Renal pelvis (tissue), 12 donors: Measurements from ENCODE around the gene SZRD1. TPM values are rescaled to one million over a fixed set of nuclear protein-coding genes. Genes with fewer than 3 reads are reported as not detected.
"Not testable (repeated sequence)": the region's sequence is repeated elsewhere in the genome, so short reads cannot be mapped to it uniquely, and the experiment has no call there.

Experiments used
- DNase-seq: peaks from one replicate; pipeline ENCODE4 v3.0.0-alpha.2; 2013
- long read RNA-seq, 16 experiments: transcript quantifications; one replicate each; lab custom pipeline, GENCODE V29; 2026
- polyA plus RNA-seq, 3 donors: library from polyadenylated mRNA; unstranded; fragments of 120-200 nt; gene quantifications; one replicate each; pipeline ENCODE4 v1.2.1, GENCODE V29; 2013; ENCODE audit not compliant: insufficient read length in 3 of 3

Gene SZRD1
- polyA plus RNA-seq = 100 to 1,000 TPM in 2 of 3 donors, 10 to 100 TPM in 1; 99.9 to 121 (median 112) TPM
- long read RNA-seq, donor 1, transcript SZRD1-201 (4 exons, 3,636 nt) = minor isoform, 16 of 90 reads
- long read RNA-seq, donor 1, transcript SZRD1-210 (3 exons, 3,401 nt) = minor isoform, 19 of 90 reads
- long read RNA-seq, donor 1, transcript SZRD1-202 (3 exons, 3,447 nt) = major isoform, 23 of 90 reads
- long read RNA-seq, donor 1, partial matches to known transcripts = 29 of 90 reads
- long read RNA-seq, donor 1, other reads (novel, unspliced or antisense) = 0 of 90 reads
- long read RNA-seq, donor 2, transcript SZRD1-210 (3 exons, 3,401 nt) = minor isoform, 24 of 169 reads
- long read RNA-seq, donor 2, transcript SZRD1-201 (4 exons, 3,636 nt) = minor isoform, 20 of 169 reads
- long read RNA-seq, donor 2, transcript SZRD1-202 (3 exons, 3,447 nt) = major isoform, 40 of 169 reads
- long read RNA-seq, donor 2, transcript SZRD1-203 (4 exons, 892 nt) = minor isoform, 14 of 169 reads
- long read RNA-seq, donor 2, partial matches to known transcripts = 71 of 169 reads
- long read RNA-seq, donor 2, other reads (novel, unspliced or antisense) = 0 of 169 reads
- long read RNA-seq, donor 3, transcript SZRD1-201 (4 exons, 3,636 nt) = minor isoform, 14 of 76 reads
- long read RNA-seq, donor 3, transcript SZRD1-210 (3 exons, 3,401 nt) = minor isoform, 17 of 76 reads
- long read RNA-seq, donor 3, transcript SZRD1-202 (3 exons, 3,447 nt) = major isoform, 20 of 76 reads
- long read RNA-seq, donor 3, partial matches to known transcripts = 22 of 76 reads
- long read RNA-seq, donor 3, other reads (novel, unspliced or antisense) = 0 of 76 reads
- long read RNA-seq, donor 4, transcript SZRD1-203 (4 exons, 892 nt) = minor isoform, 7 of 85 reads
- long read RNA-seq, donor 4, transcript SZRD1-202 (3 exons, 3,447 nt) = minor isoform, 24 of 85 reads
- long read RNA-seq, donor 4, transcript SZRD1-210 (3 exons, 3,401 nt) = major isoform, 26 of 85 reads
- long read RNA-seq, donor 4, transcript SZRD1-201 (4 exons, 3,636 nt) = minor isoform, 11 of 85 reads
- long read RNA-seq, donor 4, partial matches to known transcripts = 17 of 85 reads
- long read RNA-seq, donor 4, other reads (novel, unspliced or antisense) = 0 of 85 reads
- long read RNA-seq, donor 5, transcript SZRD1-202 (3 exons, 3,447 nt) = major isoform, 11 of 47 reads
- long read RNA-seq, donor 5, transcript SZRD1-210 (3 exons, 3,401 nt) = minor isoform, 9 of 47 reads
- long read RNA-seq, donor 5, partial matches to known transcripts = 19 of 47 reads
- long read RNA-seq, donor 5, other reads (novel, unspliced or antisense) = 0 of 47 reads
- long read RNA-seq, donor 6, transcript SZRD1-203 (4 exons, 892 nt) = minor isoform, 6 of 149 reads
- long read RNA-seq, donor 6, transcript SZRD1-202 (3 exons, 3,447 nt) = major isoform, 36 of 149 reads
- long read RNA-seq, donor 6, transcript SZRD1-210 (3 exons, 3,401 nt) = minor isoform, 15 of 149 reads
- long read RNA-seq, donor 6, transcript SZRD1-201 (4 exons, 3,636 nt) = minor isoform, 23 of 149 reads
- long read RNA-seq, donor 6, partial matches to known transcripts = 69 of 149 reads
- long read RNA-seq, donor 6, other reads (novel, unspliced or antisense) = 0 of 149 reads
- long read RNA-seq, donor 7, transcript SZRD1-202 (3 exons, 3,447 nt) = major isoform, 24 of 90 reads
- long read RNA-seq, donor 7, transcript SZRD1-210 (3 exons, 3,401 nt) = minor isoform, 18 of 90 reads
- long read RNA-seq, donor 7, transcript SZRD1-203 (4 exons, 892 nt) = minor isoform, 7 of 90 reads
- long read RNA-seq, donor 7, partial matches to known transcripts = 37 of 90 reads
- long read RNA-seq, donor 7, other reads (novel, unspliced or antisense) = 0 of 90 reads
- long read RNA-seq, donor 8, transcript SZRD1-202 (3 exons, 3,447 nt) = major isoform, 11 of 48 reads
- long read RNA-seq, donor 8, transcript SZRD1-210 (3 exons, 3,401 nt) = minor isoform, 10 of 48 reads
- long read RNA-seq, donor 8, transcript SZRD1-201 (4 exons, 3,636 nt) = minor isoform, 10 of 48 reads
- long read RNA-seq, donor 8, partial matches to known transcripts = 13 of 48 reads
- long read RNA-seq, donor 8, other reads (novel, unspliced or antisense) = 0 of 48 reads
- long read RNA-seq, donor 9, transcript SZRD1-202 (3 exons, 3,447 nt) = major isoform, 38 of 215 reads
- long read RNA-seq, donor 9, transcript SZRD1-201 (4 exons, 3,636 nt) = minor isoform, 18 of 215 reads
- long read RNA-seq, donor 9, transcript SZRD1-203 (4 exons, 892 nt) = minor isoform, 8 of 215 reads
- long read RNA-seq, donor 9, transcript SZRD1-210 (3 exons, 3,401 nt) = minor isoform, 27 of 215 reads
- long read RNA-seq, donor 9, partial matches to known transcripts = 124 of 215 reads
- long read RNA-seq, donor 9, other reads (novel, unspliced or antisense) = 0 of 215 reads
- long read RNA-seq, donor 10, transcript SZRD1-201 (4 exons, 3,636 nt) = minor isoform, 18 of 89 reads
- long read RNA-seq, donor 10, transcript SZRD1-203 (4 exons, 892 nt) = minor isoform, 5 of 89 reads
- long read RNA-seq, donor 10, transcript SZRD1-210 (3 exons, 3,401 nt) = minor isoform, 16 of 89 reads
- long read RNA-seq, donor 10, transcript SZRD1-202 (3 exons, 3,447 nt) = major isoform, 29 of 89 reads
- long read RNA-seq, donor 10, partial matches to known transcripts = 21 of 89 reads
- long read RNA-seq, donor 10, other reads (novel, unspliced or antisense) = 0 of 89 reads
- long read RNA-seq, donor 11, transcript SZRD1-202 (3 exons, 3,447 nt) = minor isoform, 9 of 59 reads
- long read RNA-seq, donor 11, transcript SZRD1-203 (4 exons, 892 nt) = minor isoform, 7 of 59 reads
- long read RNA-seq, donor 11, transcript SZRD1-201 (4 exons, 3,636 nt) = major isoform, 12 of 59 reads
- long read RNA-seq, donor 11, transcript SZRD1-210 (3 exons, 3,401 nt) = minor isoform, 10 of 59 reads
- long read RNA-seq, donor 11, partial matches to known transcripts = 21 of 59 reads
- long read RNA-seq, donor 11, other reads (novel, unspliced or antisense) = 0 of 59 reads
- long read RNA-seq, donor 12, transcript SZRD1-210 (3 exons, 3,401 nt) = minor isoform, 25 of 113 reads
- long read RNA-seq, donor 12, transcript SZRD1-203 (4 exons, 892 nt) = minor isoform, 8 of 113 reads
- long read RNA-seq, donor 12, transcript SZRD1-201 (4 exons, 3,636 nt) = minor isoform, 20 of 113 reads
- long read RNA-seq, donor 12, transcript SZRD1-202 (3 exons, 3,447 nt) = major isoform, 31 of 113 reads
- long read RNA-seq, donor 12, partial matches to known transcripts = 29 of 113 reads
- long read RNA-seq, donor 12, other reads (novel, unspliced or antisense) = 0 of 113 reads
- long read RNA-seq, donor 13, transcript SZRD1-210 (3 exons, 3,401 nt) = minor isoform, 5 of 37 reads
- long read RNA-seq, donor 13, transcript SZRD1-202 (3 exons, 3,447 nt) = major isoform, 6 of 37 reads
- long read RNA-seq, donor 13, partial matches to known transcripts = 21 of 37 reads
- long read RNA-seq, donor 13, other reads (novel, unspliced or antisense) = 0 of 37 reads
- long read RNA-seq, donor 14 = 0 reads
- long read RNA-seq, donor 15, transcript SZRD1-202 (3 exons, 3,447 nt) = major isoform, 50 of 169 reads
- long read RNA-seq, donor 15, transcript SZRD1-210 (3 exons, 3,401 nt) = minor isoform, 37 of 169 reads
- long read RNA-seq, donor 15, transcript SZRD1-201 (4 exons, 3,636 nt) = minor isoform, 20 of 169 reads
- long read RNA-seq, donor 15, transcript SZRD1-203 (4 exons, 892 nt) = minor isoform, 16 of 169 reads
- long read RNA-seq, donor 15, partial matches to known transcripts = 45 of 169 reads
- long read RNA-seq, donor 15, other reads (novel, unspliced or antisense) = 0 of 169 reads
- long read RNA-seq, donor 16, transcript SZRD1-202 (3 exons, 3,447 nt) = major isoform, 21 of 100 reads
- long read RNA-seq, donor 16, transcript SZRD1-203 (4 exons, 892 nt) = minor isoform, 10 of 100 reads
- long read RNA-seq, donor 16, transcript SZRD1-210 (3 exons, 3,401 nt) = minor isoform, 16 of 100 reads
- long read RNA-seq, donor 16, transcript SZRD1-201 (4 exons, 3,636 nt) = minor isoform, 13 of 100 reads
- long read RNA-seq, donor 16, partial matches to known transcripts = 39 of 100 reads
- long read RNA-seq, donor 16, other reads (novel, unspliced or antisense) = 0 of 100 reads

DNA sequence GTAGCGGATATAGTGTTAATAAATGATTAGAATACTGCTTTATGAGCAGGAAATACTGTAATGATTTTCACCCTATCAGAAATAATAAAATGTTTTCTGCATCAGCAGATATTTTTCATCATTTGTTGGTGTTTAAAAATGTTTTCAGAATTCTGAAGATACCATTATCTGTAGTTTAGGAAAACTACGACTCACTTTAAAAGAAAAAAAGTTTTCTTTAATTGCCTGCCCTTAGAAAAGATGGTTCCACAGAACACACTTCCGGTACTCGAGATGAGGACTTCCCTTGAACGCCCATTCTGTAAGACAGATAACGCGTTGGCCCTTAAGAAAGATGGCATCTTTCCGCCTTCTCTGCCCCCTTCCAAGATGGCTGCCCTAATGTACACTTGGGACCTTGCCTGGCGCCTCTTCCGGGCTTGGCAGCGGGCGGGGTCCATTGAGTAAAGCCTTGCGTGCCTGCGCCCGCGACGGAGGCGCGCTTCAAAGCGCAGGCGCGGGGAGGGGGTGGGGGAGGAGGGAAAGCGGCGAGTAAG, at the start of gene SZRD1:
SZRD1 (plus strand) TSS at position 521 of the 536 bp plus-strand sequence. CDS start 16 bp downstream, outside the sequence.
- peak; percentile 100 for DNase-seq

DNA sequence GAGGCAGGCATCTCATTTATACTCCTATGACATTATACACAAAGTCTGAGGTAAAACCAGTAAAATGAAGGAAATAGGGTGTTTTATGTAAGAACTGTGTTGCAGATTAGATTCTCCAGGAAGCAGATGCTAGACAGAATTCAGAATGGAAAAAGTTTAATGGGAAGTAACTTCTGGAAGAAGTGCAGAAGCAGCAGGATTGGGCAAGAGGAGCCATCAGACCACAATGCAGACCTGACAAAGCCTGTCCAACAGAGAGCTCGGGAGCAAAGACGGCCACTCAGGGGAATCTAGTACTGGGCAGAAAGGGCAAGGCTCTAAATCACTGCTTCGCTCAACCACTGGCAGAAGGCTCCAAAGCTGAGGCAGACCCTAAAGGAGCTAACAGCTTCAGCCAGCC, 48.5 kb upstream of the SZRD1 start:
- DNase-seq = no peak

DNA sequence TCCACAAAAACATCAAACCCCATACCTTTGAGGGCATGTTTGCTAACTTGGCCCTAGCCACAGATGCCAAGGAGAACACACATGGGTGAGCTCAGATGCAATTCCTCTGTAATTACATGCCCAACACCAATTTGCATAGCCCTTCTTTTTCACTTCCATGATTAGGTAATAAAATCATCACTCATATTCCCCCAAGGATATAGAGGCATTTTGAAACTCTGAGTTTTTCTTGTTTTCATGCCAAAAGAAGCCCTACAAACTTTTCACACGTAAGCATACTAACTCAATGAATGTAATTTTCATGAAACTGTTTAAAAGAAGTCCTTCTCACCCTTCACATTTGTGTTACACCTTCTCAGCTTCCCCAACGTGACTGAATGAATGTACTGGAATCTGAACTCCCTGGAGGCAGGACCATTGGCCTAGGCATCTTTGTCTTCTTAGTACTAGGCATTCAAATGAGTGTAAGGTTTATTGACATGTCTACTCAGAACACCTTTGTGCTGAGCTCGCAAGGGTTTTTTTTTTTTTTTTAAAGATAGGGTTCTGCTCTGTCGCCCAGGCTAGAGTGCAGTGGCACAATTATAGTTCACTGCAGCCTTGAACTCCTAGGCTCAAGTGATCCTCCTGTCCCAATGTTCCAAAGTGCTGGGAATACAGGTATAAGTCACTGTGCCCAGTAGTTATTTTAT, 45.7 kb upstream of the SZRD1 start:
- DNase-seq = no peak

DNA sequence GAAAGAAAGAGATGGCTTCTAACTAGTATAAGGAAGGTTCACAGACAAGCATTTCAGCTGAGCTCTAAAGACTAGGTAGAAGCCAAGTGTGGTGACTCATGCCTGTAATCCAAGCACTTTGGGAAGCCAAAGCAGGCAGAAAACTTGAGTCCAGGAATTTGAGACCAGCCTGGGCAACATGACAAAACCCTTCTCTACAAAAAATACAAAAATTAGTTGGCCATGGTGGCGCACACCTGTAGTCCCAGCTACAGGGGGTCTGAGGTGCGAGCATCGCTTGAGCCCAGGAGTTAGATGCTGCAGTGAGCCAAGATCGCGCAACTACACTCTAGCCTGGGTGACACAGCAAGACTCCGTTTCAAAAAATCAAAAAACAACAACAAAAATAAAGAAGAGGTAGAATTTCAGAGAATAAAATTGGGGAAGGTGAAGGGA, 42.6 kb upstream of the SZRD1 start:
- no peak for DNase-seq

DNA sequence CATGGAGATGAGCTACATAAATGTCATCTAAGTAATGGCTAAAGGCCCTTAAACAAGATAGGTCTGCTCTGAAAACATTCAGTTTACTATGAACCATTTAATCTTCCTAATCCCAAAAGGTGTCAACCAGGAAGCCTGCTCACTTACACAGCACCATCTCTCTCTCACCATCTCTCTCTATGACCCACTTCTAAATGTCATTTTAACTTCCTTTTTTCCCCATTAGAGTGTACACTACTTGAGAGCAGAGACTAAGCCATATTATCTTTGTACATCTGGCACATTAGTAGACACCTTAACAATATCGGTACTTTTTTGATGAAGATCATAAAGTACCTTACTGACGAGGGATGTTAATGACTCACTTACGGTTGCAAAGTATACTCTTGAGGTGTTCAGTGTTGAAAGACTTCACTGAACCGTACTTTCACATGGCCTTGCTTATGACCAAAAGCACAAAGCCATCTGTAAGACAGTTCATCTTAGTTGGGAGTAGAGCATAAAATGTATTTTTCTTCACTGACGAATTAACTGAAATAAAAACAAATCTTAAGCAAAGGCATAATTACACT, 40.1 kb upstream of the SZRD1 start:
- no peak for DNase-seq

DNA sequence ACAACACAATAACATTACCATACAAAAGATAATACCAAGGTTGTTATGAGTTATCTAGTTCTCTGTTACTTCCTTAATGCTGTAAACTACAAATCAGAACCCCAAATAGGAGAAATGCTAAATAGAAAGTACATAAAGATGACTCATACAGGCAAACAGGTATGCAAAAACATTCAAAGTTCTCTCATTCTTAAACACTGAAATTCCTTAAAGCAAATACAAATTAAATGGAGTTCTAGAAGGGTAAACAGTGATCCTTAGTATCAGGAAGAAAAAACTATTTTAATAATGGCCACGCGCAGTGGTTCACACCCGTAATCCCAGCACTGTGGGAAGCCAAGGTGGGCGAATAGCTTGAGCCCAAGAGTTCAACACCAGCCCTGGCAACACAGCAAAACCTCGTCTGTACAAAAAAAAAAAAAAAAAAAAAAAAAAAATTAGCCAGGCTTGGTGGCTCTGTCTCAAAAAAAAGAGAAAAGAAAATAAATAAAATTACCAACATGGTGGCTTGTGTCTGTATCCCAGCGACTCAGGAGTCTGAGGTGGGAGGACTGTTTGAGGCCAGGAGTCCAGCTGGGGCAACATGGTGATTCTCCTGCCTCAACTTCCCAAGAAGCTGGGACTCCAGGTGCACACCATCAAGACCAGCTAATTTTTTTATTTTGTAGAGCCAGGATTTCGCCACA, 32.2 kb upstream of the SZRD1 start:
- no peak for DNase-seq

GRCh38 chr1:16338961-16339360, 28.1 kb upstream of the SZRD1 start:
- no peak for DNase-seq

DNA sequence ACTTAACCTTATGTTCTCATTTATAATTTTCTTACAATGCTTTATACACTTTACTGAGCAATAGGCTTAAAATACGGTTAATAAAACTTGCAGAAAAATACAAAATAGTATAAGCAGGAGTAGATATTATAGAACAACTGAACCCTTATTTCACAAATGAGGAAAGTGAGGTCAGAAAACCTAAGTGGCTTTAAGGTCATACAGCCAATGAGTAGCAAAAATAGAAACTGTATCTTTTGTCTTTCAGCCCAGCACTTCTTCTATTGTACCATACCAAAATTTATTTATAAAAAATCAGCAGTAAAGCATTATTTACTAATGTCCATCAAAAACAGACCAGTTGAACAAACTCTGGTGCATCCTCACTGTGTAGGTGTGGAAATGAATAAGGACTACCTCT, 26.4 kb upstream of the SZRD1 start:
- DNase-seq = no peak

DNA sequence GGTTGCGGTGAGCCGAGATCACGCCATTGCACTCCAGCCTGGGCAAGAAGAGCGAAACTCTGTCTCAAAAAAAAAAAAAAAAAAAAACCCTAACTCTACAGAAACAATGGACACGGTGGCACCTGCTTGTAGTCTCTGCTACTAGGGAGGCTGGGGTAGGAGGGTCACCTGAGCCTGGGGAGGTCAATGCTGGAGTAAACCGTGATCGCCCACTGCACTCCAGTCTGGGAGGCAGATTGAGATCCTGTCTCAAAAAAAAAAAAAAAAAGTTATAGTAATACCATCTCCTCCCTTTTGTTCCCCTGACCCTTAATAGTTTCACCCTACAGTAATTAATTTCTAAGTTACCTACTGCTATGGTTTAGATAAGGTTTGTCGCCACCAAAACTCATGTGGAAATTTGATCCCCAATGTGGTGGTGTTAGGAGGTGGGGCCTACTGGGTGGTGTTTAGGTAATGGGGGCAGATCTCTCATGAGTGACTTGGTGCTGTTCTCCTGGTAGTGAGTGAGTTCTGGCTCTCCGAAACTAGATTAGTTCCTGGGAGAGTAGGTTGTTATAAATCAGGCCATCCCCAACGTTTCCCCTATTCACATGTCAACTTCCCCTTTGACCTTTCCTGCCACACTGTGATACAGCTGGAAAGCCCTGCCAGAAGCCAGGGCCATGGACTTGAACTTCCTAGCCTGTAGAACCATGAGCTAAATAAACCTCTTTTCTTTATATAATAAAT, 24.5 kb upstream of the SZRD1 start:
- DNase-seq = no peak

DNA sequence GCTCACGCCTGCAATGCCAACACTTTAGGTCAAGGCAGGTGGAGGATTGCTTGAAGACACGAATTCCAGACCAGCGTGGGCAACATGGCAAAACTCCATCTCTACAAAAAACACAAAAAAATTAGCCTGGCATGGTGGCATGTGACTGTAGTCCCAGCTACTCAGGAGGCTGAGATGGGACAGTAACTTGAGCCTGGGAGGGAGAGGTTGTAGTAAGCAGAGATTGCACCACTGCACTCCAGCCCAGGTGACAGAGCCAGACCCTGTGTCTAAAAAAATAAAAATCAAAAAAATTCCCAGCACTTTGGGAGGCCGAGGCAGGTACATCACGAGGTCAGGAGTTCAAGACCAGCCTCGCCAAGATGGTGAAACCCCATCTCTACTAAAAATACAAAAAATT, 23.8 kb upstream of the SZRD1 start:
- DNase-seq = not testable (repeated sequence)

GRCh38 chr1:16348414-16349182, 18.4 kb upstream of the SZRD1 start:
- no peak for DNase-seq

GRCh38 chr1:16349847-16350406, 17.1 kb upstream of the SZRD1 start:
- no peak for DNase-seq
